ENCODE results near the gene TNIK. TPM values are rescaled to one million over a fixed set of nuclear protein-coding genes. Genes with fewer than 3 reads are reported as not detected.

TNIK gene
- total and polyA plus RNA-seq, 10 of the 15 experiments (the other 5 are each of a cell fraction or from before 2014, with no cell fraction given) = 13.9 to 74.3 (median 48.2) TPM

DNA sequence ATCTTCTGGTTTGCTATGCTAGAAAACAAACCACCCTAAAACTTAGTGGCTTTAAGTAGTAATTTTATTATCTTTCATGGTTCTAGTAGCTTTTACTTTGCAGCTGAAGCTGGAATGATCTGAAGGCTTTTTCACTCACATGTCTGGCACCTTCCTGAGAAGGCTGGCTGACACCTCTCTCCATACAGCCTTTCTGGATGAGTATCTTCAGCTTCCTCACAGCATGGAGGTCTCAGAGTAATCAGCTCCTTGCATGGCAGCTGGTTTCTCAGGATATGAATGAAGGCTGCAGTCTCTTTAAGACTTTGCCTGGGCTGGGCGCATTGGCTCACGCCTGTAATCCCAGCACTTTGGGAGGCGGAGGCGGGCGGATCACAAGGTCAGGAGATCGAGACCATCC lies 50.0 kb downstream of the TNIK start:
- in situ Hi-C loops (cut with MboI) = no loop called here
- peaks cover 21% of the 10 kb centered on the region for H3K4me1 ChIP-seq (ENCODE audit: control insufficient read depth, insufficient read depth, low read length)
- no peak overlapping the region for H3K4me3 ChIP-seq
- SMC1A ChIA-PET (ENCODE audit: uncharacterized antibody, unreplicated experiment) = interaction anchor here (1.3 to 4.0 kb wide), 4 partner anchors 9 to 47 kb away, joined by 3 to 17 read pairs (median 3); no protein-coding TSS in a partner anchor
- no peaks in the 10 kb centered on the region for H3K27me3 ChIP-seq (replicated peaks in 1 of 2; ENCODE audit: control insufficient read depth in 2 of 2, insufficient read depth in 2 of 2, low read length in 1 of 2)
- no peaks in the 10 kb centered on the region for H4K20me1 ChIP-seq (ENCODE audit: control insufficient read depth, insufficient read depth)
- CTCF ChIA-PET = no interaction called here
- no peak overlapping the region for H3K9ac ChIP-seq (ENCODE audit: control insufficient read depth, insufficient read depth, low read length)
- H3K4me2 ChIP-seq (ENCODE audit: control insufficient read depth, insufficient read depth) = no peak overlapping the region
- ATAC-seq (no peak), DNase-seq (ENCODE audit: low read depth, low spot score) (no peak), FAIRE-seq (no peak)
- RAD21 ChIA-PET (ENCODE audit: unreplicated experiment) = interaction anchor here (0.8 to 1.1 kb wide), 2 partner anchors 9 to 51 kb away, joined by 3 read pairs; no protein-coding TSS in a partner anchor
- peaks cover 94% of the 10 kb centered on the region for H3K79me2 ChIP-seq (ENCODE audit: control insufficient read depth, insufficient read depth, low read length)
- POLR2A ChIA-PET = interaction anchor here (0.6 to 2.5 kb wide), 6 partner anchors 9 to 263 kb away, joined by 3 to 12 read pairs (median 6); no protein-coding TSS in a partner anchor
- H3K9me3 ChIP-seq (replicated peaks; ENCODE audit: control insufficient read depth, insufficient read depth, low read length) = peaks cover 1% of the 10 kb centered on the region; the same call in 1 of the 3 replicates
- H3K36me3 ChIP-seq (ENCODE audit: control insufficient read depth in 2 of 2, insufficient read depth in 2 of 2, low read length in 1 of 2) = peaks cover 4 to 18% of the 10 kb centered on the region in 2 experiments
- no peak overlapping the region for H3K27ac ChIP-seq (ENCODE audit: control insufficient read depth, insufficient read depth)
- WGBS (ENCODE audit: insufficient coverage, insufficient replicate concordance, low lambda C conversion rate, missing lambda C conversion rate) = 100% methylated on average over 6 of the region's 6 CpGs
- intact Hi-C loops (cut with micrococcal nuclease; ENCODE audit: unreplicated experiment) = no loop called here
- H2AFZ ChIP-seq (ENCODE audit: control insufficient read depth, low read depth, low read length) = no peak overlapping the region
- BruUV-seq (replicated peaks) = no TSS peak
- TF ChIP-seq RELA (IDR thresholded peaks at IDR 0.05; ENCODE audit: borderline replicate concordance, partially characterized antibody) = no peak
- no peak for TF ChIP-seq NR2F1 (conservative IDR thresholded peaks at IDR 0.05)
- no peak for TF ChIP-seq MAX (IDR thresholded peaks at IDR 0.05; ENCODE audit: low read depth, low read length)
- TF ChIP-seq ZBTB33 (IDR thresholded peaks at IDR 0.05) = no peak
- no peak for TF ChIP-seq BMI1 (IDR thresholded peaks at IDR 0.05; ENCODE audit: borderline replicate concordance)
- no peak for TF ChIP-seq MYC (IDR thresholded peaks at IDR 0.05; ENCODE audit: insufficient read depth, insufficient read length, insufficient replicate concordance, low read length, severe bottlenecking)
- no peak for TF ChIP-seq NFYA (IDR thresholded peaks at IDR 0.05; ENCODE audit: borderline replicate concordance, low read depth, low read length)
- TF ChIP-seq WRNIP1 (IDR thresholded peaks at IDR 0.05; ENCODE audit: borderline replicate concordance, low read depth, low read length) = no peak
- TF ChIP-seq RBBP5 (conservative IDR thresholded peaks at IDR 0.05) = no peak
- no peak for TF ChIP-seq BCL11A (IDR thresholded peaks at IDR 0.05; ENCODE audit: low read depth, low read length)
- no peak for TF ChIP-seq ETV6 (conservative IDR thresholded peaks at IDR 0.05 in 1 of 2, IDR thresholded peaks at IDR 0.05 in 1 of 2; ENCODE audit: borderline replicate concordance in 1 of 2, low read depth in 1 of 2)
- TF ChIP-seq CHD4 (IDR thresholded peaks at IDR 0.05) = no peak
- TF ChIP-seq, protein P1, sequence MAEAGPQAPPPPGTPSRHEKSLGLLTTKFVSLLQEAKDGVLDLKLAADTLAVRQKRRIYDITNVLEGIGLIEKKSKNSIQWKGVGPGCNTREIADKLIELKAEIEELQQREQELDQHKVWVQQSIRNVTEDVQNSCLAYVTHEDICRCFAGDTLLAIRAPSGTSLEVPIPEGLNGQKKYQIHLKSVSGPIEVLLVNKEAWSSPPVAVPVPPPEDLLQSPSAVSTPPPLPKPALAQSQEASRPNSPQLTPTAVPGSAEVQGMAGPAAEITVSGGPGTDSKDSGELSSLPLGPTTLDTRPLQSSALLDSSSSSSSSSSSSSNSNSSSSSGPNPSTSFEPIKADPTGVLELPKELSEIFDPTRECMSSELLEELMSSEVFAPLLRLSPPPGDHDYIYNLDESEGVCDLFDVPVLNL (IDR thresholded peaks at IDR 0.05; ENCODE audit: low read depth, low read length) = no peak
- no peak for TF ChIP-seq SRF (IDR thresholded peaks at IDR 0.05; ENCODE audit: low read depth in 2 of 2, low read length in 2 of 2)
- no peak for TF ChIP-seq ZBTB4 (CRISPR knock-in tag; IDR thresholded peaks at IDR 0.05)
- TF ChIP-seq MLLT1 (IDR thresholded peaks at IDR 0.05) = no peak
- TF ChIP-seq CBX3 (IDR thresholded peaks at IDR 0.05; ENCODE audit: borderline replicate concordance, low read depth) = no peak

Data from GM12878 (cell line).